Testis (tissue), 2 donors: ENCODE measurements around the gene SLC25A1.

Experiments
- POLR2A ChIP-seq: fragments of 450-650 bp; IDR thresholded peaks from one replicate; pipeline ENCODE4 v1.6.1; 2017; ENCODE audit warnings: antibody characterized with exemption, mild to moderate bottlenecking, moderate library complexity
- TF ChIP-seq, protein P1 (sequence below), 3 experiments: fragments of 450-650 bp in 2 of 3; fragments of 200-600 bp in 1 of 3; sonication (generic) in 1 of 3; IDR thresholded peaks; one replicate each; pipeline ENCODE4 v1.5.1; 2016 to 2019; ENCODE audit warnings: antibody characterized with exemption in 3 of 3, mild to moderate bottlenecking in 2 of 3, moderate library complexity in 1 of 3

DNA sequence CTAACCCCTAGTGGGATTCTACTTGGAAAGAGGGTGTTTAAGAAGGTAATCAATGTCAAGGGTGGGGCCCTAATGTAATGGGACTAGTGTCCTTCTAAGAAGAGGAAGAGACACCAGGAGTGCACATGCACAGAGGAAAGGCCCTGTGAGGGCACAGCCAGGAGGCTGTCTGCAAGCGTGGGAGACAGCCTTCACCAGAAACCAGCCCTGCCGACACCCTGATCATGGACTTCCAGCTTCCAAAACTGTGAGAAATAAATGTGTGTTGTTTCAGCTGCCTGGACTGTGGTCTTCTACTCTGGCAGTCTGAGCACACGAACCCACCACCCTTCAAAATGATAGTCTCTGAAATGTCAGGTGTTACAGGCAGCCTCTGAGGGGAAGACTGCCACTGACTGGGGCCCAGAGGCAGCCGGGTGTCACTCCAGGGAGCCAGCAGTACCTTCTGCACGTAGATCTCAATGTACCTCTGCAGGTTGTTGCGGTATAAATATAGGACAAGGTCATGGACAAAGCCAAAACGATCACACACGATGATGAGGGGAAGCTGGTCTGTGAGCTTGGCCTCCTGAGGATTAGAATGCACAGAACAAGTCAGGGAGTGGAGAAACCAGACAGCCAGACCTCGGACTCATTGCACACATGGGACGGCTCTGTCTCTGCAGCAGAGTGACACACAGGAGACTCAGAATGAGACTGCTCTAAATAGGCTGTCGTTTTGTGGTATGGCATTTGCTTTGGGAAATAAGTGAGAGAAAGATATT is 43.9 kb upstream of the SLC25A1 start:
- TF ChIP-seq, protein P1, sequence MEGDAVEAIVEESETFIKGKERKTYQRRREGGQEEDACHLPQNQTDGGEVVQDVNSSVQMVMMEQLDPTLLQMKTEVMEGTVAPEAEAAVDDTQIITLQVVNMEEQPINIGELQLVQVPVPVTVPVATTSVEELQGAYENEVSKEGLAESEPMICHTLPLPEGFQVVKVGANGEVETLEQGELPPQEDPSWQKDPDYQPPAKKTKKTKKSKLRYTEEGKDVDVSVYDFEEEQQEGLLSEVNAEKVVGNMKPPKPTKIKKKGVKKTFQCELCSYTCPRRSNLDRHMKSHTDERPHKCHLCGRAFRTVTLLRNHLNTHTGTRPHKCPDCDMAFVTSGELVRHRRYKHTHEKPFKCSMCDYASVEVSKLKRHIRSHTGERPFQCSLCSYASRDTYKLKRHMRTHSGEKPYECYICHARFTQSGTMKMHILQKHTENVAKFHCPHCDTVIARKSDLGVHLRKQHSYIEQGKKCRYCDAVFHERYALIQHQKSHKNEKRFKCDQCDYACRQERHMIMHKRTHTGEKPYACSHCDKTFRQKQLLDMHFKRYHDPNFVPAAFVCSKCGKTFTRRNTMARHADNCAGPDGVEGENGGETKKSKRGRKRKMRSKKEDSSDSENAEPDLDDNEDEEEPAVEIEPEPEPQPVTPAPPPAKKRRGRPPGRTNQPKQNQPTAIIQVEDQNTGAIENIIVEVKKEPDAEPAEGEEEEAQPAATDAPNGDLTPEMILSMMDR (IDR thresholded peaks at IDR 0.05): no peak
- TF ChIP-seq POLR2A: no peak
